HepG2 (cell line): ENCODE results near the gene CD7. TPM values are rescaled to one million over a fixed set of nuclear protein-coding genes. Genes with fewer than 3 reads are reported as not detected.
A peak's percentile ranks its signal among the peaks of the same experiment; 100 is the strongest.

ENCODE experiments used
- BRD4 ChIP-seq: sonication (generic); formaldehyde crosslinking; IDR thresholded peaks from 2 replicates; pipeline ENCODE4 v1.4.0; 2020; ENCODE audit warnings: missing genetic modification reagents
- CCDC6 ChIP-seq: sonication (generic); formaldehyde crosslinking; IDR thresholded peaks from 2 replicates; pipeline ENCODE4 v1.8.1; 2022; ENCODE audit warnings: mild to moderate bottlenecking, missing genetic modification reagents, moderate library complexity
- CREB1 ChIP-seq, 2 experiments: fragments of 450-650 bp in 1 of 2; IDR thresholded peaks; 2 replicates each; pipeline ENCODE4 v1.6.1; 2016 to 2017; ENCODE audit warnings: control low read depth in 1 of 2, mild to moderate bottlenecking in 1 of 2, missing compliant biosample characterization in 1 of 2, missing genetic modification characterization in 1 of 2
- ELF1 ChIP-seq: sonication (generic); formaldehyde crosslinking; IDR thresholded peaks from 2 replicates; pipeline ENCODE4 v1.4.0; 2020; ENCODE audit warnings: missing genetic modification reagents
- GATAD2A ChIP-seq: IDR thresholded peaks from 2 replicates; pipeline ENCODE4 v1.6.1; 2016
- MAFG ChIP-seq: sonication (generic); formaldehyde crosslinking; IDR thresholded peaks from 2 replicates; pipeline ENCODE4 v1.5.1; 2020; ENCODE audit warnings: mild to moderate bottlenecking, missing genetic modification reagents
- MTA1 ChIP-seq: sonication (generic); formaldehyde crosslinking; IDR thresholded peaks from 2 replicates; pipeline ENCODE4 v1.4.0; 2020; ENCODE audit warnings: missing genetic modification reagents, mild to moderate bottlenecking, borderline replicate concordance
- NKX3-1 ChIP-seq: sonication (generic); formaldehyde crosslinking; IDR thresholded peaks from 2 replicates; pipeline ENCODE4 v1.5.0; 2020; ENCODE audit warnings: missing genetic modification reagents
- POGK ChIP-seq: sonication (generic); formaldehyde crosslinking; conservative IDR thresholded peaks from 2 replicates; pipeline ENCODE4 v1.8.0; 2022; ENCODE audit warnings: mild to moderate bottlenecking, moderate library complexity, missing genetic modification reagents
- RARA ChIP-seq: IDR thresholded peaks from 2 replicates; pipeline ENCODE4 v1.6.1; 2016; ENCODE audit warnings: missing genetic modification reagents, missing compliant biosample characterization
- RELA ChIP-seq: sonication (generic); formaldehyde crosslinking; IDR thresholded peaks from 2 replicates; pipeline ENCODE4 v1.4.0; 2020; ENCODE audit warnings: missing genetic modification reagents
- SALL2 ChIP-seq: sonication (generic); formaldehyde crosslinking; IDR thresholded peaks from 2 replicates; pipeline ENCODE4 v1.8.1; 2023; ENCODE audit warnings: mild to moderate bottlenecking, missing genetic modification reagents, inconsistent platforms
- SMAD1 ChIP-seq: sonication (generic); formaldehyde crosslinking; IDR thresholded peaks from 2 replicates; pipeline ENCODE4 v1.4.0; 2020; ENCODE audit warnings: missing genetic modification reagents, low read depth, mild to moderate bottlenecking, borderline replicate concordance
- WIZ ChIP-seq: sonication (generic); formaldehyde crosslinking; IDR thresholded peaks from 2 replicates; pipeline ENCODE4 v1.5.1; 2020; ENCODE audit warnings: mild to moderate bottlenecking, missing genetic modification reagents
- ZNF138 ChIP-seq: sonication (generic); formaldehyde crosslinking; IDR thresholded peaks from 2 replicates; pipeline ENCODE4 v1.5.0; 2020; ENCODE audit warnings: mild to moderate bottlenecking, low read depth, missing genetic modification reagents
- ZNF234 ChIP-seq: sonication (generic); formaldehyde crosslinking; conservative IDR thresholded peaks from 2 replicates; pipeline ENCODE4 v1.5.1; 2020; ENCODE audit warnings: mild to moderate bottlenecking, missing genetic modification reagents
- ZNF274 ChIP-seq: sonication (generic); formaldehyde crosslinking; IDR thresholded peaks from 2 replicates; pipeline ENCODE4 v1.5.1; 2020; ENCODE audit warnings: mild to moderate bottlenecking, missing genetic modification reagents
- ZNF317 ChIP-seq: sonication (generic); formaldehyde crosslinking; IDR thresholded peaks from 2 replicates; pipeline ENCODE4 v1.5.0; 2020; ENCODE audit warnings: mild to moderate bottlenecking, missing genetic modification reagents
- ZNF407 ChIP-seq: sonication (generic); formaldehyde crosslinking; IDR thresholded peaks from one replicate; pipeline ENCODE4 v1.5.1; 2020; ENCODE audit warnings: mild to moderate bottlenecking, missing genetic modification reagents; ENCODE audit errors: not compliant biosample characterization
- ZNF883 ChIP-seq: sonication (generic); formaldehyde crosslinking; IDR thresholded peaks from 2 replicates; pipeline ENCODE4 v1.5.1; 2020; ENCODE audit warnings: mild to moderate bottlenecking, missing genetic modification reagents; ENCODE audit errors: not compliant biosample characterization
- polyA plus RNA-seq, 8 experiments: library from polyadenylated mRNA; depleted of rRNA in 3 of 8; stranded (reverse) in 7 of 8; unstranded in 1 of 8; fragments of >200 nt; fragmentation: Illumina TruSeq in 4 of 8; extraction: Trizol in 4 of 8; gene quantifications; 2 replicates each; pipeline versions ENCODE4 v1.2.1 to v1.2.3, GENCODE V29; 2011 to 2016; ENCODE audit warnings: low read depth in 4 of 8, missing spikeins in 1 of 8, mixed read lengths in 1 of 8; ENCODE audit not compliant: insufficient read depth in 1 of 8
- total RNA-seq, 5 experiments: library from RNA; depleted of rRNA; stranded (reverse); fragments of >200 nt; fragmentation: Illumina TruSeq; extraction: Trizol; gene quantifications; 2 replicates each; pipeline ENCODE4 v1.2.3, GENCODE V29; 2016; ENCODE audit warnings: low read depth in 1 of 5

The CD7 gene
- total and polyA plus RNA-seq, 2 of the 13 experiments (the other 11 are each of a cell fraction or from before 2014, with no cell fraction given) = 67.6 to 76.4 TPM

GRCh38 chr17:82317394-82318168 is at the start of gene CD7 (continued):
- peak; percentile 51; the same call in 1 of the 2 replicates for TF ChIP-seq POGK (CRISPR knock-in tag)
- peak; percentile 89 for TF ChIP-seq ZNF274 (CRISPR knock-in tag)
- TF ChIP-seq ZNF138 = peak; percentile 20; the same call in 1 of the 2 replicates
- peak; percentile 66; the same call in 1 of the 2 replicates for TF ChIP-seq SALL2 (CRISPR knock-in tag)
- peak; percentile 68 for TF ChIP-seq RARA (CRISPR knock-in tag)
- TF ChIP-seq ZNF407 (CRISPR knock-in tag) = peak; percentile 85
- TF ChIP-seq NKX3-1 = peak; percentile 30; the same call in 1 of the 2 replicates
- TF ChIP-seq MTA1 (CRISPR knock-in tag) = peak; percentile 79; the same call in 1 of the 2 replicates
- peak; percentile 46; the same call in 1 of the 2 replicates for TF ChIP-seq ELF1 (CRISPR knock-in tag)
- TF ChIP-seq MAFG (CRISPR knock-in tag) = no peak
- 0 out of 2 replicates have a peak, but pooled peaks have one; percentile 10 for TF ChIP-seq BRD4 (CRISPR knock-in tag)
- no peak for TF ChIP-seq WIZ
- peak; percentile 73; the same call in 1 of the 2 replicates for TF ChIP-seq ZNF317 (CRISPR knock-in tag)
- peak; percentile 66; the same call in 1 of the 2 replicates for TF ChIP-seq GATAD2A (CRISPR knock-in tag)
- peak; percentile 77 for TF ChIP-seq ZNF883 (CRISPR knock-in tag)
- TF ChIP-seq CREB1 (IDR thresholded peaks at IDR 0.05) = no peak
- TF ChIP-seq CREB1 (CRISPR knock-in tag; IDR thresholded peaks at IDR 0.05) = no peak
- TF ChIP-seq RELA = 0 out of 2 replicates have a peak, but pooled peaks have one; percentile 85
- peak; percentile 67; the same call in 1 of the 2 replicates for TF ChIP-seq CCDC6
- TF ChIP-seq ZNF234 = no peak
- no peak; the same call in 1 of the 2 replicates for TF ChIP-seq SMAD1 (CRISPR knock-in tag)
